Heart right ventricle (tissue), 16 donors: ENCODE data around the gene COLEC11. TPM values are rescaled to one million over a fixed set of nuclear protein-coding genes. Genes with fewer than 3 reads are reported as not detected.
"Not testable (repeated sequence)": the region's sequence is repeated elsewhere in the genome, so short reads cannot be mapped to it uniquely, and the experiment has no call there.

Experiments
- ATAC-seq, 8 donors: fragments of 200-7000 bp; cut with Tn5 transposase; one replicate each; pipeline ENCODE4 v1.9.1; 2020; ENCODE audit warnings: mild to moderate bottlenecking in 8 of 8, moderate library complexity in 8 of 8, moderate number of reproducible peaks in 1 of 8
- DNase-seq, 2 donors: peaks; one replicate each; pipeline ENCODE4 v3.0.0-alpha.2; 2020
- H3K27ac ChIP-seq, 10 donors: fragments of 200-600 bp; sonication (generic) in 2 of 10; one replicate each; pipeline versions ENCODE4 v1.5.0 to v1.8.0; 2020 to 2022; ENCODE audit warnings: mild to moderate bottlenecking in 3 of 10
- H3K27me3 ChIP-seq, 7 donors: fragments of 200-600 bp; one replicate each; pipeline ENCODE4 v1.8.0; 2021 to 2022; ENCODE audit warnings: mild to moderate bottlenecking in 2 of 7
- H3K36me3 ChIP-seq, 9 donors: fragments of 200-600 bp; sonication (generic) in 1 of 9; one replicate each; pipeline versions ENCODE4 v1.5.0 to v1.8.0; 2020 to 2022; ENCODE audit warnings: mild to moderate bottlenecking in 2 of 9
- H3K4me1 ChIP-seq, 9 donors: fragments of 200-600 bp; sonication (generic) in 1 of 9; one replicate each; pipeline versions ENCODE4 v1.5.0 to v1.8.0; 2020 to 2022; ENCODE audit warnings: mild to moderate bottlenecking in 4 of 9
- H3K4me3 ChIP-seq, 10 donors: fragments of 200-600 bp; sonication (generic) in 2 of 10; one replicate each; pipeline versions ENCODE4 v1.5.0 to v1.8.0; 2020 to 2022; ENCODE audit warnings: mild to moderate bottlenecking in 7 of 10, moderate library complexity in 2 of 10
- H3K9me3 ChIP-seq, 11 donors: fragments of 200-600 bp in 10 of 11; sonication (generic) in 2 of 11; one replicate each; pipeline versions ENCODE4 v1.5.0 to v1.8.0; 2013 to 2022; ENCODE audit warnings: mild to moderate bottlenecking in 2 of 11, control low read depth in 1 of 11, moderate library complexity in 1 of 11
- CTCF ChIP-seq, 9 donors: fragments of 200-600 bp; sonication (generic) in 2 of 9; IDR thresholded peaks; one replicate each; pipeline versions ENCODE4 v1.5.0 to v1.8.0; 2021 to 2022; ENCODE audit warnings: antibody characterized with exemption in 9 of 9, mild to moderate bottlenecking in 5 of 9, moderate library complexity in 1 of 9
- WGBS, 2 donors: extraction: QIAGEN DNeasy Blood & Tissue Kit; methylation state at CpG; one replicate each; pipeline ENCODE4 v1.1.7; 2013; ENCODE audit warnings: inconsistent platforms in 1 of 2; 5-methylcytosine and 5-hydroxymethylcytosine counted together
- intact Hi-C, 10 donors: fragments of 100-400 bp; cut with DNase I; formaldehyde crosslinking; loops; one replicate each; pipeline versions ENCODE4 v1.11.1 to v1.14.2; 2022
- polyA plus RNA-seq, 2 donors: library from polyadenylated mRNA; stranded (reverse); fragments of 200-250 nt; gene quantifications; one replicate each; pipeline ENCODE4 v1.2.3, GENCODE V29; 2013
- total RNA-seq, 10 donors: library from RNA; stranded (reverse); fragmentation: NEBNext Ultra II Directional in 3 of 10; extraction: Animal tissue kit (Norgen Biotek cat#: 25700) in 3 of 10; gene quantifications; one replicate each; pipeline versions ENCODE4 v1.2.1 to v1.2.4, GENCODE V29; 2021 to 2023
- donor health status: Arrhythmogenic right ventricular cardiomyopathy.
- donor health status: ischemic (EF 13 %, LVEDD 7.1; RV severe dilation, severe dysfunction).
- donor health status: healthy with polysubstance abuse.
- donor health status: DM: no; HTN: yes; CAD: no.
- donor health status: DM: no; HTN: no; CAD: no.
- donor health status: ischemic (EF 25% LVEDD 6.9; RV normal size, moderate dysfunction).
- donor health status: ischemic (EF 25% LVEDD 5.7; RV mildly dilated, moderate dysfunction).
- donor health status: healthy.
- donor health status: DM: yes; HTN: yes; CAD: no.
- donor health status: Ischemic cardiomyopathy.
- donor health status: ischemic (EF 35%, LVEDD 5.7; RV mildly dilated, moderate dysfunction).
- donor health status: nonischemic (EF 11% LVEDD 7.7; RV severe dilation, severe dysfunction).
- donor health status: DM: yes; HTN: yes; CAD: no.
- donor health status: PGD.
- donor health status: ischemic (EF 29% LVEDD 5.4; RV normal size, mild dysfunction).
- donor health status: nonischemic (EF 23%, LVEDD 6.1; RV moderate dilation, normal function).

The COLEC11 gene
- total and polyA plus RNA-seq, 12 donors = 2.0 to 26.7 (median 5.2) TPM

- Histone ChIP-seq H3K4me1 (no peaks in the 10 kb centered on the region), H3K27me3 (no peaks in the 10 kb centered on the region), H3K27ac (no peak overlapping the region), H3K36me3 (no peaks in the 10 kb centered on the region), H3K9me3 (peaks cover 0 to 20% (median 0%) of the 10 kb centered on the region in 11 donors), H3K4me3 (no peak overlapping the region)
- DNase-seq (no peak), ATAC-seq (no peak)
- WGBS, 2 donors = 83% methylated on average over 11 of the region's 11 CpGs
- intact Hi-C loops = no loop called here
- TF ChIP-seq CTCF (IDR thresholded peaks at IDR 0.05) = no peak
These were observed 16.7 kb downstream of the COLEC11 start for GRCh38 chr2:3611589-3611988.

GRCh38 chr2:3612639-3613523, 18.0 kb downstream of the COLEC11 start:
- TF ChIP-seq CTCF (IDR thresholded peaks at IDR 0.05) = no peak
- H3K9me3 ChIP-seq = peaks cover 0 to 20% (median 0%) of the 10 kb centered on the region in 11 donors
- H3K36me3 ChIP-seq = no peaks in the 10 kb centered on the region
- H3K4me3 ChIP-seq = no peak overlapping the region
- no peaks in the 10 kb centered on the region for H3K27me3 ChIP-seq
- no peak for ATAC-seq
- DNase-seq = no peak
- H3K4me1 ChIP-seq = no peaks in the 10 kb centered on the region
- H3K27ac ChIP-seq = no peak overlapping the region
- 86 to 87% methylated on average over 29 of the region's 29 CpGs for WGBS, 2 donors
- intact Hi-C loops = no loop called here

- Histone ChIP-seq H3K4me3 (no peak overlapping the region), H3K9me3 (peaks cover 0 to 20% (median 0%) of the 10 kb centered on the region in 11 donors), H3K27ac (no peak overlapping the region), H3K36me3 (no peaks in the 10 kb centered on the region), H3K4me1 (no peaks in the 10 kb centered on the region), H3K27me3 (no peaks in the 10 kb centered on the region)
- 95 to 96% methylated on average over 12 of the region's 12 CpGs for WGBS, 2 donors
- DNase-seq (no peak), ATAC-seq (no peak)
- no peak for TF ChIP-seq CTCF (IDR thresholded peaks at IDR 0.05)
- intact Hi-C loops = no loop called here
These were observed 18.6 kb downstream of the COLEC11 start for GRCh38 chr2:3613524-3613905.

GRCh38 chr2:3614743-3615142, 19.8 kb downstream of the COLEC11 start:
- H3K27ac ChIP-seq, intact Hi-C loops, H3K4me1 ChIP-seq, H3K4me3 ChIP-seq, H3K27me3 ChIP-seq, H3K36me3 ChIP-seq, DNase-seq, ATAC-seq: not testable (repeated sequence)
- WGBS, 2 donors = 89% methylated on average over 2 of the region's 2 CpGs
- peaks cover 0 to 20% (median 0%) of the 10 kb centered on the region in 11 donors for H3K9me3 ChIP-seq

GRCh38 chr2:3615541-3616200, 20.8 kb downstream of the COLEC11 start:
- 88 to 95% methylated on average over 17 to 46 of the region's 46 CpGs for WGBS, 2 donors
- H3K4me1 ChIP-seq, H3K27ac ChIP-seq, DNase-seq, ATAC-seq, H3K36me3 ChIP-seq, intact Hi-C loops, H3K4me3 ChIP-seq, H3K27me3 ChIP-seq: not testable (repeated sequence)
- peaks cover 0 to 20% (median 0%) of the 10 kb centered on the region in 11 donors for H3K9me3 ChIP-seq

- peaks cover 0 to 20% (median 0%) of the 10 kb centered on the region in 11 donors for H3K9me3 ChIP-seq
- DNase-seq, H3K27me3 ChIP-seq, H3K27ac ChIP-seq, H3K4me3 ChIP-seq, H3K36me3 ChIP-seq, intact Hi-C loops, ATAC-seq, H3K4me1 ChIP-seq: not testable (repeated sequence)
- WGBS, 2 donors = 95 to 96% methylated on average over 25 of the region's 25 CpGs
These were observed 21.7 kb downstream of the COLEC11 start for GRCh38 chr2:3616435-3617197.
